Stimulated activated CD8-positive, alpha-beta memory T cell treated with anti-CD3 and anti-CD28 coated beads, Interleukin-12 subunit alpha, Interleukin-12 subunit beta, amount 100 ng/mL, for 1 hour (primary cell): ENCODE results near the gene RPRD1A.
"Not testable (repeated sequence)": the region's sequence is repeated elsewhere in the genome, so short reads cannot be mapped to it uniquely, and the experiment has no call there.

ENCODE experiments used
- DNase-seq: peaks from one replicate; pipeline ENCODE4 v3.0.0-alpha.2; 2020; ENCODE audit warnings: low read depth

RPRD1A gene

DNA sequence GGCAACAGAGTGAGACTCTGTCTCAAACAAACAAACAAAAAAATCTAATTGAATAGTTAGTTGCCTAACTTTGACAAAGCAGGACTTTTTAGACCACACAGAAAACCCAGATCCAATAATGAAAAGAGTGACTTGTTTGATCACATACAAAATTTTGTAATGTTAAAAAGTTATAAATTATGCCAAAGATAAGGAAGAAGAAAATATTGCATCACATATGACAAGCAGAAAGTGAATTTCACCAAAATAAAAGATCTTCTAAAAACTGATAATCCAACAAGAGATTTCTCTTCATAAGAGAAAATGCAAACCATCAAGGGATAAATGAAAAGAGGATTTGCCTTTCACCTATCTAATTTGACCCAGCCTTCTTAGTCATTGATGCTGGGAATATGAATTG is 97.7 kb downstream of the RPRD1A start:
- DNase-seq: no peak

- no peak for DNase-seq
Measured at GRCh38 chr18:35968278-35968880, 99.0 kb downstream of the RPRD1A start.

- not testable (repeated sequence) for DNase-seq
Measured at GRCh38 chr18:35967866-35968265, 99.5 kb downstream of the RPRD1A start.

DNA sequence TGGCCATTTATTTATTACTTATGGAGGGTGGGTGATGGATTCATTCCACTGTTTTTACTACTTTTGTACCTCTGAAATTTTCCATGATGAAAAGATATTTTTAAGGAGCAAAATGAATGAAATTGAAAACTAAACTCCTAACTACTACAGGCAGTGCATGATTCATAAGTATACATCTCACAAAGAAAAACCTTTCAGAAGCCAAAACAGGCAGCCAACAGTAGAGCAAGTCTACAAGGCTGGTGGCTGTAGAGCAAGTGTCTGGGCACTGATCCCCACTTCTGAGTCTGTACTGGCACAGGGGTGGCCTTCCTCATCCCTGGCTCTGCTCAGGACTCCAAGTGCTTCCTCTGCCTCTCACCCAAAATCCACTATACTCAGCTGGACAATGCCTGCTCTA is 103.0 kb downstream of the RPRD1A start:
- DNase-seq: no peak

- DNase-seq: no peak
Measured at GRCh38 chr18:35962320-35962719, 105.0 kb downstream of the RPRD1A start.

DNA sequence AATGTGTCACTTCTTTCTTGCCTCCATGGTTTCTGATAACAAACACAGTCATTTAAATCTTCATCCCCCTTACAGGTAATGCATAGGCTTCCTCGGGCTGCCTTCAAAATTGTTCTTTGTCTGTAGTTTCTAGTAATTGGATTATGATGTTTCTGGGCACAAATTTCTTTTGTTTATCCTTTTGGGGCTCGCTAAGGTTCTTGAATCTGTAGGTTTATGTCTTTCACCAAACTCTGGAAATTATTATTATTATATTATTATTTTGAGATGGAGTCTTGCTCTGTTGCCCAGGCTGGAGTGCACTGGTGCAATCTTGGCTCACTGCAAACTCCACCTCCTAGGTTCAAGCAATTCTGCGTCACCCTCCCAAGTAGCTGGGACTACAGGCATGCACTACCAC is 111.1 kb downstream of the RPRD1A start:
- no peak for DNase-seq

DNA sequence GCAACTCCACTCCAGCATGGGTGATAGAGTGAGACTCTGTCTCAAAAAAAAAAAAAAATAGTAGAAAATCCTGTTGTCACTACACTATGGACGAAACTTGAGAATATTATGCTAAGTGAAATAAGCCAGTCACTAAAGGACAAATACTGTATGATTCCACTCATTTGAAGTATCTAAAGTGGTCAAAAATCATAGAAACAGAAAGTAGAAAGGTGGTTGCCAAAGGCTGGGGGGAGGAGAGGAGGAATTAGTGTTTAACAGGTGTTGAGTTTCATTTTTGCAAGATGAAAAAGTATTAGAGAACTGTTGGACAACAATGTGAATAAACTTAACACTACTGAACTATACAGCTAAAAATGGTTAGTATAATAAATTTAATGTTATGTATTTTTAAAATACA is 113.7 kb downstream of the RPRD1A start:
- no peak for DNase-seq

GRCh38 chr18:35950628-35950982 is 116.8 kb downstream of the RPRD1A start:
- no peak for DNase-seq

GRCh38 chr18:35949903-35950627 is 117.3 kb downstream of the RPRD1A start:
- DNase-seq: peak; percentile 33

GRCh38 chr18:35949090-35949489 is 118.3 kb downstream of the RPRD1A start:
- DNase-seq: no peak

- no peak for DNase-seq
Measured at GRCh38 chr18:35948080-35948479, 119.3 kb downstream of the RPRD1A start.

- DNase-seq: no peak
Measured at GRCh38 chr18:35942661-35943060, 124.7 kb downstream of the RPRD1A start.

DNA sequence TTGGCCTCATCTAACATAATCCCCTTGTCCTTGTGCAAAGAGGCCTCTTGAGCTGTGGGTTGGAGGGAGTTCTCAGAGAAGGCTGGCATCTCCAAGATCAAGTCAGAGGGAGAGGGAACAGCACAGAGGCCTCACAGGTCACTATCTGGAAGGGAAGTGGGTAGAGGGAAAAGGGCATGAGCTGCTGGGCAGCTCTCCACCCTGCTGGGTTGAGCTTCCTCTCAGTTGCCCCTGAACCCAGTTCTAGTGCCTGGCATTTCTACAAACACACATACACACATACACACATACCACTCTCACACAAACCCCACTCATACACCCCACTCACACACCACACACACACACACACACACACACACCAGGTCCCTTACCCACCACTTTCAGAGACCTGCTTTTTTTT is 125.2 kb downstream of the RPRD1A start:
- no peak for DNase-seq

- DNase-seq: no peak
Measured at GRCh38 chr18:35941299-35941698, 126.1 kb downstream of the RPRD1A start.
